KBM-7 (cell line): ENCODE results near the gene GATB.
A peak's percentile ranks its signal among the peaks of the same experiment; 100 is the strongest.

Source experiments
- DNase-seq: peaks from one replicate; pipeline ENCODE4 v3.0.0-alpha.2; 2015
- in situ Hi-C: fragments of 300-500 bp; cut with MboI; formaldehyde crosslinking; loops from 2 replicates; pipeline ENCODE4 v1.14.3; 2020; ENCODE audit warnings: low sequenced_read_pairs, low pct_unique_long_range_greater_than_20kb, mixed read lengths

Gene GATB

DNA sequence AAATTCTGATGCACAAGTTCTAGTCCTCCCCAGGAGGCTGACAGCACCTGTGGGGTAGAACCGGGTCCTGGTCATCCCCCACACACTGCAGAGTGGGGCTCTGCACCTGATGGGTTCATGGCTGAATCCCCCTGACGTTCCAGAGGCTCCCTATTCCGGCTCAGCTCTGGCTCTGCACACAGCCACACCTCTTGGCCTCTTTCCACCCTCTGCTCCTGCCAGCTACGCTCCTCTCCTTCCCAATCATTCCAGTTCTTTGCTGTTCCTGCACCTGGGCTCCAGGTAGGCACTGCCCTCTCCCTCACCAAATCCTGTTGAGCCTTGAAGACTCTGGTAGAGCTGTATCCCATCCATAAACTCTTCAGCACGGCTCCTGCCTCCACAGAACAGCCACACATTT lies 75.5 kb downstream of the GATB start:
- no peak for DNase-seq
- in situ Hi-C loops: no loop called here

DNA sequence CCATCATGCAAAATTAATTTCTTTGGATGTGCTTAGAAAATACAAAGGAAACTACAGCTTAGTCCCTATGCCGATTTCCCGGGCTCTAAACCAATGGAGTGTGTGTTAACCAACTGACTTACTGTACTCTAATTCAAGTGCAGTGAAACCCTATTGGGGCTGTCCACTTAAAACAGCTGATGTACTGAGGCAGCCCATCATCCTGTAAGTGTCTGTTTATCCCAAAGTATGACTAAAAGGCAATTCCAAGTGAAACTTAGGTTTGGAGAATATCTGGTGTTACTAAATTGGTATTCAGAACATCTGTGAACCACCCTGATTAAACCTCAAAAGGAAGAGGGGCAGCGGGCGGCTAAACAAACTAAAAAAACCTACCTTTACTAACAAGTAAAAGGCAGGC lies 79.7 kb downstream of the GATB start:
- in situ Hi-C loops: no loop called here
- DNase-seq: no peak

DNA sequence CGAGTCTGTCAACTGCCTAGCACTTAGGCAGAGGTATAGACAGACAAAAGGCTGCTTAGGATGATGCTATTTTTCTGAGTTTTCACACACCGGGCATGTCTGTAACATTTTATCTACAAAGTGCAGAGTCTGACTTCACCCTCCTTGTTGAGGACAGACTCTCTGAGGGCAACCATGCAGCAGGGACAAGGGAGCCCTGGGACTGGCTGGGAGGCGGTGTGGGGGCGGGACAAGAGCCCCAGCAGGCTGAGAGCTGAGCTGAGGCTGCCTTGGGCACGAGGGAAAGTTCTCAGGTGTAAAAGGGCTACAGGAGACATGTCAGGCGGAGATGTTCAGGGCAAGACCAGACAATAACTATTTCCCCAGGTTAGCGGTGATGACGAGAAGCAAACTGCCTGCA lies 81.6 kb downstream of the GATB start:
- in situ Hi-C loops: no loop called here
- no peak for DNase-seq

GRCh38 chr4:151678048-151678872 lies 82.5 kb downstream of the GATB start:
- DNase-seq: no peak
- in situ Hi-C loops: no loop called here

- in situ Hi-C loops: no loop called here
- no peak for DNase-seq
Observed at GRCh38 chr4:151677193-151677592, 83.6 kb downstream of the GATB start.

GRCh38 chr4:151676301-151676700 lies 84.5 kb downstream of the GATB start:
- DNase-seq: no peak
- in situ Hi-C loops: no loop called here

DNA sequence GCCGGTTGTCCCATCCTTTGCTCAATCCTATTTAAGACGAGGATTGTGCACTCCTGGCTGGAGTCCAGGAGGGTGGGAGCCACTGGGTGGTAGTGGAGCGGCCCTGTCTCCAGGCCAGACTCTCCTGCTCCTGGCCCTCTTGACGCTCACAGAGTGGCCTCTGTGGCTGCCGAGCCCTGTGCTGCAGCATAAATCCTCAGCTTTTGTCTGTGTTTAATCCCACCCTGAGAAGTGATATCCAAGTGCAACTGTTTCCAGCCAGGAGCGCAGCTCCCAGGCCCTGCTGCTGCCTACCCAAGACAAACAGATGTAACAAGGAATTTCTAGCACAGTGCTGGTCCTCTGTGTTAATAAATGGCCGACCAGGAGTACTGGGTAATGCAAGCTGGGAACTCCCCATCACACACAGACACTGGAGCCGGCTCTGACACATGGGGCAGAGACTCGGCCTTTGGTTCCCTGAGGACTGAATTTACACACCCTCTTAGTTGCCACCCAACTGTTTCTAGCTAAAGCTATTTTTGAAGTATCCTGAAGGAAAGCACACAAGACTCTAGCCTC lies 85.3 kb downstream of the GATB start:
- no peak for DNase-seq
- in situ Hi-C loops: no loop called here

DNA sequence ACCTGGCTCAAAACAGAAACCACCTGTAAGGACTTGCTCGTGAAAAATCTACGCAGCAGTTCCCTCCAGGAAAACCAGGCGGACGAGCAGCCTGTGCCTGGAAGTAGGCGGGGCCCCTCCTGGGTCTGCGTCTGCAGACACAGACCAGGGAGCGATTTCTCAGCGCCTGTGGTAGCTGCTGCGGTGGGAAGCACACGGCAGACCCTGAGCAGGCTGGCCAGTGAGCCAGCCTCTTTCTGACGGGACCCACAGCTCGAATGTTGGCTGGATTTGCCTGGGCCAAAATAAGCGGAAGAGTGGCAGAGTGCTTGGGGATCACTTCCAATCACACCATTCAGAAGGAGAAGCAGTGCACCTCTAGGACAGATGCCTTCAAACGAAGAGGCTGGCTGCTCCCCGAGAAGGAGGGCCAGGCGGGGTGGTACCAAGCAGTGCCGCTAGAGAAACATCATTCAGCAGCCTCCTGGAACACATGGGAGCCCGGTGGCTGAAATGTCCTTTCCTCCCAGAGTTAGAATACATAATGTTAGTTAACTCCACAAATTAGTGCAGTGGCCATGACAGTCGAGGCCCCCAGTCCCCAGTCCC lies 85.9 kb downstream of the GATB start:
- in situ Hi-C loops: no loop called here
- DNase-seq: no peak

DNA sequence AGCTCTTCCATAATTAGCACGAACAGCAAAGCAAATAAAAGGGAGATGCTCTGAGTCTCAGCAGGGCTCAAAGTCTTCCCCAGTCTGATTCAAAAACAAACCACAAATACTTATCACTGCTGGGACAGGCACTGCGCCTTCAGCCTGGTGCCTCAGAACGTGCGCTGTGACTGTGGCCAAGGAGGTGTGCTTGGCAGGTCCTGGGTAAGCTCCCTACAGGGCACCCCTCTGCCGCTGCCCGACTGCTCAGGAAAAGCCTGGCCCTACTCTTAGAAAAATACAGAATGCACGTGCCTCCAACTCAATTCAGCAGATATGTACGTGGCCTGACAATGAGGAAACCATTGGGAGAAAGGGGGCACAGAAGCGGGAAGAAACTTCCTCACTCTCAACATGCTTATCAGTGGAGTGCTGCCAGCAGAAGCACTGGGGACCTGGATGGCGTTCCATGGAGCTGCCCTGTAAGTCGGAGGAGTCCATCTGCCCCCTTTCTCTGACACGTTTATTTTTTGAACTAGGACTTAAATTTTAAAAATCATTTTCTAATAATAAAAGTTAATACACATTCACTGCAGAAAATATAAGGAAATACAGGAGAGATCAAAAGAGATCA lies 86.8 kb downstream of the GATB start:
- in situ Hi-C loops: no loop called here

GRCh38 chr4:151672996-151673395 lies 87.8 kb downstream of the GATB start:
- in situ Hi-C loops: no loop called here
- no peak for DNase-seq

More for the DNA sequence above, 86.8 kb downstream of the GATB start:
- no peak for DNase-seq

DNA sequence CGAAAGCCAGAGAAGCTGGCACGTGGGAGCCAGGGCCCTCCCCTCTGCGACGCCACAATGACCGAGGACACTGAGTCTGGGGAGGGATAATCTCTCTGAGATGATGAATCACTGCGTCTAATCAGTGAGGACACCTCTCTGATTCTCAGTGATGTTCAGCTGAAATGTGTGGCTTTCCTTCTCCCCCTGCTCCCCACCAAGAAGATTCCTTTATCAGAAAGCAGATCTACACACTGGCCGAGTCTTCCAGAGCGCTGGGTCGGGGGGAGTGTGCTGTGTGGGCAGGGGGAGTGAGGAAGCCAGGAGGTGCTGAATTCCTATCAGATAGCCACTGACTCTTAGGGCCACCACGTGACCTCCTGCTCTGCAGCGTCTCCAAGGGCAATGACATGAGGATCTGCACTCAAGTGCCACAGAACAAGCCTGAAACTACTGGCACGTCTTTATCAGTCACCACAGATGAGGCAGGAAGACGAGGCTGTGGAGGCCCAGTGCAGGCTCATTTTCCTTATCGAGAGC lies 89.2 kb downstream of the GATB start:
- in situ Hi-C loops: no loop called here
- no peak for DNase-seq

GRCh38 chr4:151670843-151671242 lies 90.0 kb downstream of the GATB start:
- in situ Hi-C loops: no loop called here
- no peak for DNase-seq

- in situ Hi-C loops: no loop called here
- DNase-seq: no peak
Observed at GRCh38 chr4:151669990-151670389, 90.8 kb downstream of the GATB start.

DNA sequence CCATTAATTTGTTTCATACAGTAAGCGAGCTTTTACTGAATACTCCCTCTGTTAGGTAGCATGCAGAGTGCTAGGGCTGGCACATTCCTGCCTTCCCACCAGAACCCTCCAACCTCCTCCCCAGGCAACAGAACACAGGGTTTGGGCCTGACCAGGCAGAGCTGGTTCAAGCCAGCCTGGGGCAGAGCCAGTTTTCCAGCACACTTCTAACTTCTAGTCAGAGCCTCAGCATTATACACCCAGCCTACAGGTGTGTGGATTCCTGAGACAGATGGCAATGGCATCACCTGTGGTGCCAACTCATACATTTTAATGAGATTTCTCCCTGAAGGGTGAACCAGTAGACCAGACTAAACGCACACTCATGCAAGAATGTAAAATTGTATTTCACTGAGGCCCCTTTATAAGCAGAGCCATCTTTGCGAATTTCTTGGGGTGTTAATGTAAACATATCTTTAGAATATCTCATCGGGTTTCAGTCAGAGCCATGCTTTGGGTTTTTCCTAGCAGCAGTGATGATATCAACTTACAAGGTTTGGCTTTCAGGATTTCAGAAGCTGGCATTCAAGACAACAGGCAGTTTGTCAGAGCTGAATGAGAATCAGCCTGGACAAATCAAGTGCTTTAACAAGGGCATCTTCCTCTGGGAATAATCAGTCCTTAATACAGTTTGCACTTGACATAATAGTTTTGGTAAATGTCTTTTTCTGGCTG lies 92.0 kb downstream of the GATB start:
- DNase-seq: no peak

DNA sequence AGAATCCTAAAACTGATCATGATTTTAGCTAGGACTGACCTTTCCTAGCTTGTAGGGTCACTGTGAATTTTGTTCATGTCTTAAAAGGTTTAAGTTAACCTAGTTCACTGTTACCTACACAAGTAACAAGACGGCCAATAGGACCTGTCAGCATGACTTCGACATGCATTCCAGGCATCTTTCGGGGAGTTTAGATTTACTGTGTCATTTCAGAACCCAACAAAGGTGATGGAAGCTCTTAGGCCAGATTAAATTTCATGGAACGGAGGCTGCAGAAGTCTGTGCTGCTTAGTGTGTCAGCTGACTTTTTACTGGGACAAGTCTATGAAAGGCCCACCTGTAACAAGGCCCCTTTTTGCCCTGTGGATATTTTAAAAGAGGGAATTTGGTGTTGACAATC lies 93.1 kb downstream of the GATB start:
- no peak for DNase-seq
- in situ Hi-C loops: no loop called here

More for the DNA sequence above, 92.0 kb downstream of the GATB start:
- in situ Hi-C loops: no loop called here

- DNase-seq: no peak
- in situ Hi-C loops: no loop called here
Observed at GRCh38 chr4:151667048-151667447, 93.8 kb downstream of the GATB start.

GRCh38 chr4:151666501-151666900 lies 94.3 kb downstream of the GATB start:
- no peak for DNase-seq
- in situ Hi-C loops: no loop called here

GRCh38 chr4:151665785-151666127 lies 95.1 kb downstream of the GATB start:
- in situ Hi-C loops: no loop called here
- no peak for DNase-seq

DNA sequence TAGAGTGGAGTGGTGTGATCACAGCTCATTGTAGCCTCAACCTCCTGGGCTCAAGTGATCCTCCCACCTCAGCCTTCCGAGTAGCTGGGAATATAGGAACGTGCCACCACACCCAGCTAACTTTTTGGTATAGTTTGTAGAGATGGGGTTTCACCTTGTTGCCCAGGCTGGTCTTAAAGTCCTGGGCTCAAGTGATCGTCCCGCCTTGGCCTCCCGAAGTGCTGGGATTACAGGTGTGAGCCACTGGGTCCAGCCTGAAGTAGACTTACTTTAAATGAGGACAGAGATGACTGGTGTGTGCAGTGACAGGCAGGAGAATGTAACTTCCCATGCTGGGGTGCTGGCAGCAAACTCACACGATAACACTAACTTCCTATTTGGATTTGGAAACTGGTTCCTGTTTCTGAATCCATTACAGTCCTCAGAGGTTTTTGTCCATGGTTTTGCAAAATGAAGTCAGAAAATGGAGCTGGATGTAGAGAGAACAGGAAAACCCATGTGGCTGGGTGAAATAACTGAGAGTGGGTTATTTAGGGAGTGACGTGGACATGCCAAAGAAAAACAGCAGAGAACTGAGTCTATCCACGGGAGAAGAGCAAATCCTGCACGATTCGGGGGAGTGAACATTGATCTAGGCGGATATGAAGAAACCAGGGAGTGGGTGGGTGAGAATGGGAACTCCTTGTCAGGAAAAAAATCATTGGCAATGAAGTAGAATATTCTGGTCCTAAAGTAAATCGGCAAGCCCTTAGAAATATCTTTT lies 95.6 kb downstream of the GATB start:
- DNase-seq: peak; percentile 29
- in situ Hi-C loops: no loop called here
